DMS153 (cell line): Measurements from ENCODE around the gene SCUBE3.

ENCODE experiments used
- DNase-seq: peaks from one replicate; lab custom pipeline; 2025; lab: John Stamatoyannopoulos, UW

Gene SCUBE3

GRCh38 chr6:35213298-35213791 is 411 bp upstream of the SCUBE3 start:
- no peak for DNase-seq

DNA sequence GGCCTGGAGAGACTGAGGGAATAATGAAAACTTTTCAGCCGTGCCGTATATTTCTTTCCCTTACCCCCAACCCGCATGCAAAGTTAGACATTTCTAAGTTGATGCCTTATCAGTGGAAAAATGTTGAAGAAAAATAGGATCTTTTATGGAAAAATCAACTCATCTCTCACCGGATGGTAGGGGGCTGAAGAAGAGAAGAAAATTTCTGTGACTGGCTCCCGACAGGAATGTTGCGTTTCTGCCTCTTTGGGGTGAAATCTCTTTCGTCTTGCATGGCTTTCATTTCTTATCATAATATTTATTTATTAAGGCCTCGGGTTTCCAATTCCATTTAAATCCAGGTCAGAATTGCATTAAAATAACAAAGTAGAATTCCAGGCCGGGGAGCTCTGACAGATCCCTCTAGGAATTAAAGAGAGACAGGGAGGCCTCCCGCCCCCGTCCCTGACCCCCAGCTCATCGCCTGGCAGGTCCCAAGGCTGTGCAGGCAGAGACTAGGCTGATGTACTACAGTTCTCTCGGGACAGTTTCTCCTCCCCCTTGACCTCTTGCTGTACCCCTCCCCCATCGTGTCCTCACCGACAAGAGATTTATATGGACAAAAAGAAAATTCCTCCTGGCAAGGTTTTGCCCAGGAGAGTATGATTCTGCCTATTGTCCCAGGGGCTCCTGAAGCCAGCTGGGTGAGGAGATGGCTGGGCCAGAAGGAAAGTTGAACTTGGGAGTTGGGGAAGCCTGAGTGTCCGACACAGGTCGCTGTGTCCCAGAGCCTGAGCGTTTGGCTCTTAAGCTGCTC is 1.3 kb downstream of the SCUBE3 start:
- no peak for DNase-seq

- no peak for DNase-seq
These were observed 2.1 kb downstream of the SCUBE3 start for GRCh38 chr6:35215665-35216411.

- DNase-seq: no peak
These were observed 2.6 kb downstream of the SCUBE3 start for GRCh38 chr6:35216412-35216732.

- DNase-seq: peak; percentile 15
These were observed 3.4 kb downstream of the SCUBE3 start for GRCh38 chr6:35216851-35217811.

DNA sequence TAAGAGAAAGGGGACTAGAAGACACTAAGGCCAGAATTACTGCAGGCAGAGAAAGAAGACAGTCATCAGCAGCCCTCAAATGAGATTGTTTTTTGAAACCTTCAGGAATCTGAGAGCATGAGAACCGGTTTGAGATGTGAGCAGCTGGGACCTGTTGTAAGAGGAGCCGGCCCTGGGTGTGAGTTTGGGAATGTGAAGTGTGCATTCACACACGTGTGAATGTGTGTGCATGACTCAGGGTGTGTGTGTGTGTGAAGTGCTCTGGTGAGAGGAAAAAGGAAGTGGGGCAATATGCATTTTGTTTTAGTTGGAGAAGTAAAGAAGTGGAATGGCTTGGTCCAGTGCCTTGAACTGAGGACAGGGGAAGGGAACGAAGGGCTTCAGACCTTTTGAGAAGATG is 4.3 kb downstream of the SCUBE3 start:
- no peak for DNase-seq

DNA sequence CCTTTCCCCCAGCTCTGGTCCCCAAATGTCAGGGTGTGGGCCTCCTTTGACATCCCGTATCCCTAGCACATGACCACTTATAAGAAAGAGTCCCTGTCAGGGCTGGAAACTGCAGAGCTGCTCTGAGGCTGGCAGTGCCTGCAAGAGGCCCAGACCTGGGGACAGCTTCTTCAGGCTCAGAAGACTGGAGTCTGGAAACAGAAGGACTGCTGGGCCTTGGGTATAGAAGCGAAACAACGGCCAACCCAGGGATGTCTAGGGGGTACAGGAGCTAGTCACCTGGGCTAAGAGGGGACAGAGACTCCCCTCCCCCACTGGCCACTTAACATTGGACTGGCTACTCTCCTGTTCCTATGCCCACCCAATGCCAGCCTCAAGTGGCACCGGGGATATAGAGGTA is 4.7 kb downstream of the SCUBE3 start:
- no peak for DNase-seq

DNA sequence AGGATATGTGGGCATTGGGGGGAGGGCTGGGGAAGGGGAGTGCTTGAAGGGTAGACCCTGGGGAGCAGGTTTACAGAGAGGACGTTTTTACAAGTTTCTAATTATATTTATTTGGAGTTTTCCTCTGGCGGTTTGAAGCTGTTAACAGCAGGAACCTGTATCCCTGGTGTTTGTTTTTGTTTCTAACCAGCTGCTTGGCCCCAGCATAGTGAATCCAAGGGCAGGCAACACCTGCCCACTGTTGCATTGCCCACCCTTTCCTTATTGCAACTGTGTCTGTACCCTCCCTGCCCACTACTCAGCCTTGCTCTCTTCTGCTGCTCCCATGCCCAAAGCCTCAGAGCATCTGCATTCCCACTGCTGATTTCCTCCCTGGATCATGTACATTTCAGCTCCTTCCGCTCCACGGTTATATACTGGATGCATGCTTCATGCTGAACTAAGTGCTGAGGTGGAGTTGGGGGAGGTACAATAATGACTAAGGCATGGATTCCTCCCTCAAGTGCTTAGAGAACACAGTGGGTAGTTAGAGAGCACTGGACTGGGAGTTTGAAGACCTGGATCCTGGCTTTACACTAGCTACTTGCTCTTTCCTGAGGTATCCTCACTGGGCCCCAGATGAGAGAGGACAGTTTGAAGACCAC is 6.0 kb downstream of the SCUBE3 start:
- peak; percentile 58 for DNase-seq

GRCh38 chr6:35220711-35221110 is 7.0 kb downstream of the SCUBE3 start:
- no peak for DNase-seq

- no peak for DNase-seq
These were observed 9.6 kb downstream of the SCUBE3 start for GRCh38 chr6:35223396-35223795.

DNA sequence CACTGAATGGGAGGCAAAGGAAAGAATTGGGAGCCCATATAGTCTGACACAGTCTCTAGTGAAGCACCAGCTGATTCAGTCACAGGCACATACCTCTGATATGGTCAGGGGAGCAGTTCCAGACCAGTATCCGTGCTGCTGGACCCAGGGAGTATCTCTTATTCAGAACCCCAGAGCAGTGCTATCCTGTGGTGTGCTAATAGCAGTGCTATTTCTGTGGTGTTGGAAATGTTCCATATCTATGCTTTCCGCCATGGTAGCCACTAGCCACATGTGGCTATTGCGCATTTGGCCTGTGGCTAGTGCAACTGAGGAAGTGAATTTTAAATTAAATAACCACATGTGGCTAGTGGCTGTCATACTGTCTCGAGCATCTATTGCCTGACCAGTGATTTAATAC is 11.0 kb downstream of the SCUBE3 start:
- no peak for DNase-seq

DNA sequence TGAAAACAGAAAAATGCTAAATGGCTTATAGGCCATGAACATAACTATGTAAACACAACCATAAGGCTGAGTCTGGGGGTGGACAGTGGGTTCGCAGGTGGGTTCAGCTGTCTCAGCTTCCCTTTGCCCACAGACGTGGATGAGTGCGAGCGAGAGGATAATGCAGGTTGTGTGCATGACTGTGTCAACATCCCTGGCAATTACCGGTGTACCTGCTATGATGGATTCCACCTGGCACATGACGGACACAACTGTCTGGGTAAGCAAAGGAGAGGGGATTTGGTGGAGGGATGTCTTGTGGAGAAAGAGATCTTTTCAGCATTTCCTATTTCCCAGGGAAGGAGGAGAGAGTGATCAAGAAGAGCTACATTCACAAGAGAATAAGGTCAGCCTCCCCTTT is 14.7 kb downstream of the SCUBE3 start:
- peak; percentile 63 for DNase-seq

- no peak for DNase-seq
These were observed 15.5 kb downstream of the SCUBE3 start for GRCh38 chr6:35229304-35229703.

DNA sequence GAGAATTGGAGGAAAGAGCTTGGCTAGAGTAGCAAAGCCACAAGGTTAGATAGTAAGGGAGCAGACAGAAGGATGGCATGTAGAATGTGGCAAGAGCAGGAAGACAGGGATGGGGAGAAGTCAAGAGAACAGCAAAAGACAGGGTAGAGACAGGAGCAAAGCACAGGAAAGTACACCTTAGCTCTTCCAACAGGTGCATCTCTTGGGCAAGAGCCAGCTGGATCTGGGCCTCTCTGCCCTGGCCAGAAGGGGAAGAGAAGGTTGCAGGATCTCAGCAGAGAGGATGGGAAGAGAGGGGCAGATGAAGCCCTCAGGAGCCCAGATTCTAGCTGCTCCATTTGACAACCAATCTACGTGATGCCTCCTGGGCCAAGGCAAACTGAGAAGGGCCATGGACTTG is 16.7 kb downstream of the SCUBE3 start:
- no peak for DNase-seq

GRCh38 chr6:35230950-35231349 is 17.2 kb downstream of the SCUBE3 start:
- no peak for DNase-seq

- no peak for DNase-seq
These were observed 17.8 kb downstream of the SCUBE3 start for GRCh38 chr6:35231563-35231962.

DNA sequence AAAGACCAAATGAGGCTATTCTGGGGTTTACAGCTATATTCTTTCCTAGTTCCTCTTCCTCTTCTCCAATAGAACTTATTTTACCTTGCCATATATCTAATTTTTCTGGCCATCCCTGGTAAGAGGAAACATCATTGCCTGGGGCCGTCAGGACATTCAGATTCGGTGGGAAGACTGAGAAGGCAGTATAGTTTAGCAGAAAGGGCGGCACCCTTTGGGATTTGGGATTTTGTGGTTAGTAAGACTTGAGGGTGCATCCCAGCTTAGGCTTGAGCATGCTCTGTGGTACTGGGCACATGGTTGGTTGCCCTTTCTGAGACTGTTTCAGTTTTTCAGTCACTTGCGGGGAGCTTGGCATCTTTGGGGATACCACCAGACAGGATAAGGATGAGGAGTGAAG is 21.1 kb downstream of the SCUBE3 start:
- no peak for DNase-seq

GRCh38 chr6:35236223-35236622 is 22.5 kb downstream of the SCUBE3 start:
- DNase-seq: no peak

- DNase-seq: no peak
These were observed 23.7 kb downstream of the SCUBE3 start for GRCh38 chr6:35237476-35237875.

DNA sequence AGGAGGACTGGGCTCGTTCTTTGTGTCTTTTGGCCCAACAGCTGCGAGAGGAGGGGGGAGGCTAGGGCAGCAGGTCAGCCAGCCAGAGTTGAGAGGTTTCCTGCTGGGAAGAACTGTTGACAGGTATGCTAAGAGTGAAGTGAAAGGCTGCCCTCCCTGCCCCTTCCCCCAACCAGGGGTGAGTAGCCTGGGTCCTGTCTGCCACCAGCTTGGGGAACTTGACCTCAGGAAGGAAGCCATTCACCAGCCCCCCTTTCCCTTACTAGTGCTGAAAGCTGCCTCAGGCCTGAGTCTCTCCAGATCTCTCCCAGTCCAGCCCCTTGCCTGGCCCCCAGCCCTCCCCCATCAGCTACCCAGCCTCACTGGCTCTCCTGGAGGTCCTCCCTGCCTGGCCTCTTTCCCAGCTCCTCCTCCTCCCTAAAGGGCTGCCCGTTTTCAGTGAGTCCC is 25.1 kb downstream of the SCUBE3 start:
- DNase-seq: no peak

- no peak for DNase-seq
These were observed 25.8 kb downstream of the SCUBE3 start for GRCh38 chr6:35239581-35239980.
